HUDEP-2 (cell line): ENCODE measurements around the gene RORC.

Experiments
- DNase-seq, 76 experiments: peaks; one replicate each; lab custom pipeline; 2025; ENCODE audit not compliant: unreplicated experiment in 76 of 76; lab: John Stamatoyannopoulos, UW

The RORC gene

GRCh38 chr1:151849871-151850270 is 18.3 kb upstream of the RORC start:
- DNase-seq: no peak

GRCh38 chr1:151849126-151849525 is 17.5 kb upstream of the RORC start:
- no peak for DNase-seq

- no peak for DNase-seq
Observed at GRCh38 chr1:151847867-151848596, 16.4 kb upstream of the RORC start.

GRCh38 chr1:151846686-151847237 is 15.2 kb upstream of the RORC start:
- no peak for DNase-seq

GRCh38 chr1:151846062-151846568 is 14.5 kb upstream of the RORC start:
- peak in 7 of 76 experiments; percentile 7 to 33 (median 11) for DNase-seq

GRCh38 chr1:151843398-151843797 is 11.8 kb upstream of the RORC start:
- no peak for DNase-seq

GRCh38 chr1:151841141-151841540 is 9.5 kb upstream of the RORC start:
- no peak for DNase-seq

GRCh38 chr1:151840421-151840820 is 8.8 kb upstream of the RORC start:
- DNase-seq: no peak

- DNase-seq: no peak
Observed at GRCh38 chr1:151839457-151840403, 8.1 kb upstream of the RORC start, which contains the start of gene C2CD4D. Gene C2CD4D (minus strand): TSS chr1:151839820. CDS start chr1:151838989, 831 bp downstream.

- no peak for DNase-seq
Observed at GRCh38 chr1:151839082-151839412, 7.4 kb upstream of the RORC start.

GRCh38 chr1:151838222-151839081 is 6.8 kb upstream of the RORC start:
- peak in 3 of 76 experiments; percentile 4 to 14 (median 6) for DNase-seq

GRCh38 chr1:151837884-151838221 is 6.3 kb upstream of the RORC start:
- DNase-seq: no peak

GRCh38 chr1:151837197-151837596 is 5.6 kb upstream of the RORC start:
- DNase-seq: no peak

- no peak for DNase-seq
Observed at GRCh38 chr1:151835596-151835995, 4.0 kb upstream of the RORC start.

- no peak for DNase-seq
Observed at GRCh38 chr1:151834239-151834638, 2.6 kb upstream of the RORC start.

- DNase-seq: no peak
Observed at GRCh38 chr1:151833172-151833900, 1.7 kb upstream of the RORC start.

GRCh38 chr1:151832318-151832980 is 847 bp upstream of the RORC start:
- no peak for DNase-seq

- no peak for DNase-seq
Observed at GRCh38 chr1:151831256-151831591, 378 bp downstream of the RORC start.

GRCh38 chr1:151830055-151830454 is 1.5 kb downstream of the RORC start:
- DNase-seq: no peak
